Keratinocyte (primary cell): ENCODE results near the gene SRPK2. TPM values are rescaled to one million over a fixed set of nuclear protein-coding genes. Genes with fewer than 3 reads are reported as not detected.

ENCODE experiments used
- DNase-seq: peaks from one replicate; pipeline ENCODE4 v3.0.0-alpha.2; 2011; ENCODE audit warnings: low read depth, missing footprints, low spot score
- FAIRE-seq: peaks from 2 replicates; lab custom pipeline; 2011; peaks lifted over from hg19 to GRCh38; lab: Jason Lieb, UNC
- H2AFZ ChIP-seq: 2 replicates; pipeline ENCODE4 v1.6.0; 2012; ENCODE audit warnings: low read length, control low read depth, inconsistent platforms; ENCODE audit not compliant: control insufficient read depth
- H3K27ac ChIP-seq: 2 replicates; pipeline ENCODE4 v1.5.1; 2011; ENCODE audit warnings: low read length; ENCODE audit not compliant: control insufficient read depth, insufficient read depth
- H3K27me3 ChIP-seq: 3 replicates; pipeline ENCODE4 v1.6.0; 2011; ENCODE audit warnings: low read length; ENCODE audit not compliant: control insufficient read depth, insufficient read depth; ENCODE audit errors: extremely low read depth
- H3K36me3 ChIP-seq, 2 experiments: 2 replicates in 1 of 2; 3 replicates in 1 of 2; pipeline ENCODE4 v1.5.1; 2011; ENCODE audit warnings: low read length in 2 of 2, mild to moderate bottlenecking in 1 of 2; ENCODE audit not compliant: control insufficient read depth in 2 of 2, insufficient read depth in 2 of 2; ENCODE audit errors: extremely low read depth in 1 of 2
- H3K4me1 ChIP-seq: 3 replicates; pipeline ENCODE4 v1.5.1; 2011; ENCODE audit warnings: low read length; ENCODE audit not compliant: control insufficient read depth, insufficient read depth; ENCODE audit errors: extremely low read depth
- H3K4me2 ChIP-seq: 3 replicates; pipeline ENCODE4 v1.6.0; 2011; ENCODE audit warnings: low read depth, low read length; ENCODE audit not compliant: control insufficient read depth, insufficient read depth; ENCODE audit errors: extremely low read depth
- H3K4me3 ChIP-seq, 3 experiments: fragments of 200-600 bp in 1 of 3; sonication (generic) in 1 of 3; 2 replicates in 2 of 3; 3 replicates in 1 of 3; pipeline ENCODE4 v1.5.1; 2011 to 2016; ENCODE audit warnings: low read length in 3 of 3, mild to moderate bottlenecking in 3 of 3, control low read depth in 2 of 3, inconsistent platforms in 1 of 3, low read depth in 1 of 3, mixed read lengths in 1 of 3, mixed run types in 1 of 3, moderate library complexity in 1 of 3; ENCODE audit not compliant: control insufficient read depth in 2 of 3, insufficient read depth in 2 of 3; ENCODE audit errors: extremely low read depth in 1 of 3
- H3K79me2 ChIP-seq: 2 replicates; pipeline ENCODE4 v1.6.0; 2012; ENCODE audit warnings: low read length; ENCODE audit not compliant: control insufficient read depth, insufficient read depth
- H3K9ac ChIP-seq: 3 replicates; pipeline ENCODE4 v1.6.0; 2011; ENCODE audit warnings: low read length; ENCODE audit not compliant: control insufficient read depth, insufficient read depth; ENCODE audit errors: extremely low read depth
- H3K9me1 ChIP-seq: 3 replicates; pipeline ENCODE4 v1.6.0; 2011; ENCODE audit warnings: low read length; ENCODE audit not compliant: control insufficient read depth, insufficient read depth; ENCODE audit errors: extremely low read depth
- H3K9me3 ChIP-seq: 2 replicates; pipeline ENCODE4 v1.5.1; 2012; ENCODE audit warnings: low read depth, low read length; ENCODE audit not compliant: control insufficient read depth
- H4K20me1 ChIP-seq: 3 replicates; pipeline ENCODE4 v1.6.0; 2011; ENCODE audit warnings: low read length; ENCODE audit not compliant: control insufficient read depth, insufficient read depth; ENCODE audit errors: extremely low read depth
- EZH2 ChIP-seq: IDR thresholded peaks from one replicate; pipeline ENCODE4 v1.6.1; 2012; ENCODE audit warnings: inconsistent platforms, mild to moderate bottlenecking, low read length, moderate library complexity
- dilution Hi-C: fragments of 300-500 bp; cut with MboI; formaldehyde crosslinking; loops from one replicate; pipeline ENCODE4 v1.7.0; 2020; ENCODE audit warnings: low sequenced_read_pairs; ENCODE audit not compliant: extremely low pct_ligation_motif_present
- polyA plus RNA-seq, 5 experiments: library from polyadenylated mRNA; depleted of rRNA in 3 of 5; stranded (reverse) in 3 of 5; stranded (forward) in 1 of 5; unstranded in 1 of 5; fragments of >200 nt; gene quantifications; 1 replicate in 1 of 5; 2 replicates in 3 of 5; 3 replicates in 1 of 5; pipeline versions ENCODE4 v1.2.1 to v1.2.3, GENCODE V29; 2011 to 2012; ENCODE audit warnings: missing spikeins in 2 of 5, low read depth in 1 of 5, low replicate concordance in 1 of 5
- TF ChIP-seq, protein P1 (sequence below), 3 experiments: IDR thresholded peaks in 1 of 3; conservative IDR thresholded peaks in 1 of 3; optimal IDR thresholded peaks in 1 of 3; 2 replicates in 2 of 3; 3 replicates in 1 of 3; pipeline versions ENCODE3 to v1.5.1; 2011; ENCODE audit warnings: low read length in 3 of 3, mild to moderate bottlenecking in 3 of 3, moderate library complexity in 2 of 3, control low read depth in 1 of 3, inconsistent platforms in 1 of 3; ENCODE audit not compliant: insufficient read depth in 2 of 3; ENCODE audit errors: extremely low read depth in 1 of 3

Gene SRPK2
- polyA plus RNA-seq, 1 donor (not counting 4 experiments of a cell fraction or from before 2014, with no cell fraction given): 40.2 TPM

DNA sequence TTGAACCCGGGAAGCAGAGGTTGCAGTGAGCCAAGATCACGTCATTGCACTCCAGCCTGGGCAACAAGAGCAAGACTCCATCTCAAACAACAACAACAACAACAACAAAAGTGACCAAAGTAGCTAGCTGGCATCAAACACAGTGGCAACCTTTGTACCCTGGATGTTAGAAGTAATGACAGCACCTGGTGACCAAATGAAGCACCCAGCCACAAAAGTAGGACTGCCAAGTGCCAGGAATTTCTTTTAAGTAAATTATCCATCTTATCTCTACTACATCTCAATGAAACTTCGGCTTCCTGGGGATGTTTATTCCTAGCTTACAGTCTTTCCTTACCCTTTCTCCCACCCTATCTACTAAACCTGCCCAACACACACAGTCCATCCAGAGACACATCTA is 18.8 kb downstream of the SRPK2 start:
- DNase-seq: no peak
- Histone ChIP-seq H4K20me1 (no peaks in the 10 kb centered on the region), H3K9me3 (no peaks in the 10 kb centered on the region), H3K4me1 (no peaks in the 10 kb centered on the region), H3K79me2 (peaks cover 83% of the 10 kb centered on the region), H3K4me3 (no peak overlapping the region), H3K9ac (no peak overlapping the region), H3K27me3 (no peaks in the 10 kb centered on the region), H3K36me3 (no peaks in the 10 kb centered on the region), H3K27ac (no peak overlapping the region), H2AFZ (no peak overlapping the region), H3K9me1 (no peaks in the 10 kb centered on the region), H3K4me2 (no peak overlapping the region)
- no peak for TF ChIP-seq EZH2
- TF ChIP-seq, protein P1, sequence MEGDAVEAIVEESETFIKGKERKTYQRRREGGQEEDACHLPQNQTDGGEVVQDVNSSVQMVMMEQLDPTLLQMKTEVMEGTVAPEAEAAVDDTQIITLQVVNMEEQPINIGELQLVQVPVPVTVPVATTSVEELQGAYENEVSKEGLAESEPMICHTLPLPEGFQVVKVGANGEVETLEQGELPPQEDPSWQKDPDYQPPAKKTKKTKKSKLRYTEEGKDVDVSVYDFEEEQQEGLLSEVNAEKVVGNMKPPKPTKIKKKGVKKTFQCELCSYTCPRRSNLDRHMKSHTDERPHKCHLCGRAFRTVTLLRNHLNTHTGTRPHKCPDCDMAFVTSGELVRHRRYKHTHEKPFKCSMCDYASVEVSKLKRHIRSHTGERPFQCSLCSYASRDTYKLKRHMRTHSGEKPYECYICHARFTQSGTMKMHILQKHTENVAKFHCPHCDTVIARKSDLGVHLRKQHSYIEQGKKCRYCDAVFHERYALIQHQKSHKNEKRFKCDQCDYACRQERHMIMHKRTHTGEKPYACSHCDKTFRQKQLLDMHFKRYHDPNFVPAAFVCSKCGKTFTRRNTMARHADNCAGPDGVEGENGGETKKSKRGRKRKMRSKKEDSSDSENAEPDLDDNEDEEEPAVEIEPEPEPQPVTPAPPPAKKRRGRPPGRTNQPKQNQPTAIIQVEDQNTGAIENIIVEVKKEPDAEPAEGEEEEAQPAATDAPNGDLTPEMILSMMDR (optimal IDR thresholded peaks at IDR 0.05 in 1 of 3, IDR thresholded peaks at IDR 0.05 in 1 of 3, conservative IDR thresholded peaks at IDR 0.05 in 1 of 3; ENCODE audit: extremely low read depth in 1 of 3, insufficient read depth in 2 of 3, low read length in 3 of 3): no peak
- dilution Hi-C loops: no loop called here
- FAIRE-seq: no peak

DNA sequence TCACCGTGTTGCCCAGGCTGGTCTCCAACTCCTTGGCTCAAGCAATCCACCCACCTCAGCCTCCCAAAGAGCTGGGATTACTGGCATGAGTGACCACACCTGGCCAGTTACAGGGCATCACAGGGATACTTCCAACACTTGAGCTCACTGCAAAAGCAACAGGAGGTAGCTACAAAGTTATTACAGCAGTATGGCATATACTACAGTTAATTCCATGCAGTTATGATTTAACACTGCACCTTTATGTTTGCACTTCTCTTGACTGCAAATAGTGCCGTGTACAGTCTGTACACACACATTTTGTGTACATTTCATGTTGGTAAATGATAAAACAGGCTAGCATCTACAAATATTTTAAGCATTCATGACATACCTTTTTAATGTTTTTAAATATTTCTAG is 21.3 kb downstream of the SRPK2 start:
- H3K9ac ChIP-seq: no peak overlapping the region
- DNase-seq (no peak), FAIRE-seq (no peak)
- H3K4me3 ChIP-seq: no peak overlapping the region
- TF ChIP-seq EZH2: no peak
- TF ChIP-seq, protein P1 (optimal IDR thresholded peaks at IDR 0.05 in 1 of 3, IDR thresholded peaks at IDR 0.05 in 1 of 3, conservative IDR thresholded peaks at IDR 0.05 in 1 of 3; ENCODE audit: extremely low read depth in 1 of 3, insufficient read depth in 2 of 3, low read length in 3 of 3): no peak
- H3K79me2 ChIP-seq: peaks cover 71% of the 10 kb centered on the region
- no peaks in the 10 kb centered on the region for H3K36me3 ChIP-seq
- H3K4me2 ChIP-seq: no peak overlapping the region
- dilution Hi-C loops: no loop called here
- no peaks in the 10 kb centered on the region for H4K20me1 ChIP-seq
- H3K27ac ChIP-seq: no peak overlapping the region
- no peaks in the 10 kb centered on the region for H3K4me1 ChIP-seq
- no peaks in the 10 kb centered on the region for H3K9me3 ChIP-seq
- no peaks in the 10 kb centered on the region for H3K27me3 ChIP-seq
- H2AFZ ChIP-seq: no peak overlapping the region
- no peaks in the 10 kb centered on the region for H3K9me1 ChIP-seq
